Keratinocyte (primary cell): Measurements from ENCODE around the gene IKZF1. TPM values are rescaled to one million over a fixed set of nuclear protein-coding genes. Genes with fewer than 3 reads are reported as not detected.

Experiments used
- DNase-seq: peaks from one replicate; pipeline ENCODE4 v3.0.0-alpha.2; 2011; ENCODE audit warnings: low read depth, missing footprints, low spot score
- FAIRE-seq: peaks from 2 replicates; lab custom pipeline; 2011; peaks lifted over from hg19 to GRCh38; lab: Jason Lieb, UNC
- H2AFZ ChIP-seq: 2 replicates; pipeline ENCODE4 v1.6.0; 2012; ENCODE audit warnings: low read length, control low read depth, inconsistent platforms; ENCODE audit not compliant: control insufficient read depth
- H3K27ac ChIP-seq: 2 replicates; pipeline ENCODE4 v1.5.1; 2011; ENCODE audit warnings: low read length; ENCODE audit not compliant: control insufficient read depth, insufficient read depth
- H3K27me3 ChIP-seq: 3 replicates; pipeline ENCODE4 v1.6.0; 2011; ENCODE audit warnings: low read length; ENCODE audit not compliant: control insufficient read depth, insufficient read depth; ENCODE audit errors: extremely low read depth
- H3K36me3 ChIP-seq, 2 experiments: 2 replicates in 1 of 2; 3 replicates in 1 of 2; pipeline ENCODE4 v1.5.1; 2011; ENCODE audit warnings: low read length in 2 of 2, mild to moderate bottlenecking in 1 of 2; ENCODE audit not compliant: control insufficient read depth in 2 of 2, insufficient read depth in 2 of 2; ENCODE audit errors: extremely low read depth in 1 of 2
- H3K4me1 ChIP-seq: 3 replicates; pipeline ENCODE4 v1.5.1; 2011; ENCODE audit warnings: low read length; ENCODE audit not compliant: control insufficient read depth, insufficient read depth; ENCODE audit errors: extremely low read depth
- H3K4me2 ChIP-seq: 3 replicates; pipeline ENCODE4 v1.6.0; 2011; ENCODE audit warnings: low read depth, low read length; ENCODE audit not compliant: control insufficient read depth, insufficient read depth; ENCODE audit errors: extremely low read depth
- H3K4me3 ChIP-seq, 3 experiments: fragments of 200-600 bp in 1 of 3; sonication (generic) in 1 of 3; 2 replicates in 2 of 3; 3 replicates in 1 of 3; pipeline ENCODE4 v1.5.1; 2011 to 2016; ENCODE audit warnings: low read length in 3 of 3, mild to moderate bottlenecking in 3 of 3, control low read depth in 2 of 3, inconsistent platforms in 1 of 3, low read depth in 1 of 3, mixed read lengths in 1 of 3, mixed run types in 1 of 3, moderate library complexity in 1 of 3; ENCODE audit not compliant: control insufficient read depth in 2 of 3, insufficient read depth in 2 of 3; ENCODE audit errors: extremely low read depth in 1 of 3
- H3K79me2 ChIP-seq: 2 replicates; pipeline ENCODE4 v1.6.0; 2012; ENCODE audit warnings: low read length; ENCODE audit not compliant: control insufficient read depth, insufficient read depth
- H3K9ac ChIP-seq: 3 replicates; pipeline ENCODE4 v1.6.0; 2011; ENCODE audit warnings: low read length; ENCODE audit not compliant: control insufficient read depth, insufficient read depth; ENCODE audit errors: extremely low read depth
- H3K9me1 ChIP-seq: 3 replicates; pipeline ENCODE4 v1.6.0; 2011; ENCODE audit warnings: low read length; ENCODE audit not compliant: control insufficient read depth, insufficient read depth; ENCODE audit errors: extremely low read depth
- H3K9me3 ChIP-seq: 2 replicates; pipeline ENCODE4 v1.5.1; 2012; ENCODE audit warnings: low read depth, low read length; ENCODE audit not compliant: control insufficient read depth
- H4K20me1 ChIP-seq: 3 replicates; pipeline ENCODE4 v1.6.0; 2011; ENCODE audit warnings: low read length; ENCODE audit not compliant: control insufficient read depth, insufficient read depth; ENCODE audit errors: extremely low read depth
- EZH2 ChIP-seq: IDR thresholded peaks from one replicate; pipeline ENCODE4 v1.6.1; 2012; ENCODE audit warnings: inconsistent platforms, mild to moderate bottlenecking, low read length, moderate library complexity
- dilution Hi-C: fragments of 300-500 bp; cut with MboI; formaldehyde crosslinking; loops from one replicate; pipeline ENCODE4 v1.7.0; 2020; ENCODE audit warnings: low sequenced_read_pairs; ENCODE audit not compliant: extremely low pct_ligation_motif_present
- polyA plus RNA-seq, 5 experiments: library from polyadenylated mRNA; depleted of rRNA in 3 of 5; stranded (reverse) in 3 of 5; stranded (forward) in 1 of 5; unstranded in 1 of 5; fragments of >200 nt; gene quantifications; 1 replicate in 1 of 5; 2 replicates in 3 of 5; 3 replicates in 1 of 5; pipeline versions ENCODE4 v1.2.1 to v1.2.3, GENCODE V29; 2011 to 2012; ENCODE audit warnings: missing spikeins in 2 of 5, low read depth in 1 of 5, low replicate concordance in 1 of 5
- TF ChIP-seq, protein P1 (sequence below), 3 experiments: IDR thresholded peaks in 1 of 3; conservative IDR thresholded peaks in 1 of 3; optimal IDR thresholded peaks in 1 of 3; 2 replicates in 2 of 3; 3 replicates in 1 of 3; pipeline versions ENCODE3 to v1.5.1; 2011; ENCODE audit warnings: low read length in 3 of 3, mild to moderate bottlenecking in 3 of 3, moderate library complexity in 2 of 3, control low read depth in 1 of 3, inconsistent platforms in 1 of 3; ENCODE audit not compliant: insufficient read depth in 2 of 3; ENCODE audit errors: extremely low read depth in 1 of 3

The IKZF1 gene
- polyA plus RNA-seq, 1 donor (not counting 4 experiments of a cell fraction or from before 2014, with no cell fraction given), result not detected

DNA sequence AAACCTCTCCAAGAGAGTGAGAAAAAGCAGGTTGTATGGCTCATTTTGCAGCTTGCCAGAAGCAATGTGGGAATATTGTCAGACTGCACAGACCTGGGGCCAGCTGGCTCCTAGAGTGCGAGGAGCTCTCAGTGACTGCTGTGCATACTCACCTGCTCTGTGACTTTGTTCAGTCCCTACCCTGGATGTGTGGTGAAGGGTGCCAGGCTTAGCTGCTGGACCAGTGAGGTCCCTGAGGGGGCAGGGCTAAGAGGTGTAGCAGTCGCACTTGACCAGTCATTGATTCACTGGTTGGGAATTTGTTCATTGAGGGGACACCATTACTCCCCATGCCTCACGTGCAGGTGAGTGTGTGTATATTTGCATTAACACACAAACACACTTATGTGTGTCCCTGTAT is 60.1 kb downstream of the IKZF1 start:
- Histone ChIP-seq H3K9me1 (no peaks in the 10 kb centered on the region), H4K20me1 (no peaks in the 10 kb centered on the region), H3K79me2 (no peaks in the 10 kb centered on the region), H3K4me2 (no peak overlapping the region), H3K9me3 (peaks cover 2% of the 10 kb centered on the region), H3K9ac (no peak overlapping the region), H3K27ac (no peak overlapping the region), H3K36me3 (no peaks in the 10 kb centered on the region), H3K27me3 (peaks cover 2% of the 10 kb centered on the region), H2AFZ (no peak overlapping the region), H3K4me1 (no peaks in the 10 kb centered on the region), H3K4me3 (no peak overlapping the region)
- dilution Hi-C loops, result no loop called here
- TF ChIP-seq, protein P1, sequence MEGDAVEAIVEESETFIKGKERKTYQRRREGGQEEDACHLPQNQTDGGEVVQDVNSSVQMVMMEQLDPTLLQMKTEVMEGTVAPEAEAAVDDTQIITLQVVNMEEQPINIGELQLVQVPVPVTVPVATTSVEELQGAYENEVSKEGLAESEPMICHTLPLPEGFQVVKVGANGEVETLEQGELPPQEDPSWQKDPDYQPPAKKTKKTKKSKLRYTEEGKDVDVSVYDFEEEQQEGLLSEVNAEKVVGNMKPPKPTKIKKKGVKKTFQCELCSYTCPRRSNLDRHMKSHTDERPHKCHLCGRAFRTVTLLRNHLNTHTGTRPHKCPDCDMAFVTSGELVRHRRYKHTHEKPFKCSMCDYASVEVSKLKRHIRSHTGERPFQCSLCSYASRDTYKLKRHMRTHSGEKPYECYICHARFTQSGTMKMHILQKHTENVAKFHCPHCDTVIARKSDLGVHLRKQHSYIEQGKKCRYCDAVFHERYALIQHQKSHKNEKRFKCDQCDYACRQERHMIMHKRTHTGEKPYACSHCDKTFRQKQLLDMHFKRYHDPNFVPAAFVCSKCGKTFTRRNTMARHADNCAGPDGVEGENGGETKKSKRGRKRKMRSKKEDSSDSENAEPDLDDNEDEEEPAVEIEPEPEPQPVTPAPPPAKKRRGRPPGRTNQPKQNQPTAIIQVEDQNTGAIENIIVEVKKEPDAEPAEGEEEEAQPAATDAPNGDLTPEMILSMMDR (optimal IDR thresholded peaks at IDR 0.05 in 1 of 3, IDR thresholded peaks at IDR 0.05 in 1 of 3, conservative IDR thresholded peaks at IDR 0.05 in 1 of 3; ENCODE audit: extremely low read depth in 1 of 3, insufficient read depth in 2 of 3, low read length in 3 of 3), result no peak
- TF ChIP-seq EZH2, result no peak
- no peak for FAIRE-seq
- DNase-seq, result no peak

DNA sequence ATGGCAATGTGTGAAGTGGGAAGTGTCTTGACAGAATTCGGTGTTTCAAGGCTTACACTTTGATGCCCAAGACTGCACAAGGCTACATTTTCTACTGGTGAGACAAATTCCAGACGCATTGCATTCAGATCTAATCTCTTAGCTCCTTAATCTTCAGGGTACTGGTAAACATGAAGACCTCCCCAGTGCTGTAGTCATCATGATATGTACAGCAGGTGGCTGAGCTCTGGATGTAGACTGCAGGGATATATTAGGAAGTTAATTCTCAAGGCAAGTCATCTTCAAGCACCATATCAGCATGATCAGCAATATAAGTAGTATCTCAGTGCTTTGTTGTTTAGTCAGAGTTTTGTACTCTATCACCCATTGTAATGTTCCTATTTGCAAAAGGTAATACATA is 61.8 kb downstream of the IKZF1 start:
- H3K4me1 ChIP-seq, result no peaks in the 10 kb centered on the region
- H3K4me2 ChIP-seq, result no peak overlapping the region
- peaks cover 2% of the 10 kb centered on the region for H3K27me3 ChIP-seq
- DNase-seq (no peak), FAIRE-seq (no peak)
- H3K9me3 ChIP-seq, result peaks cover 2% of the 10 kb centered on the region
- dilution Hi-C loops, result no loop called here
- no peaks in the 10 kb centered on the region for H3K9me1 ChIP-seq
- TF ChIP-seq EZH2, result no peak
- TF ChIP-seq, protein P1 (optimal IDR thresholded peaks at IDR 0.05 in 1 of 3, IDR thresholded peaks at IDR 0.05 in 1 of 3, conservative IDR thresholded peaks at IDR 0.05 in 1 of 3; ENCODE audit: extremely low read depth in 1 of 3, insufficient read depth in 2 of 3, low read length in 3 of 3), result no peak
- H2AFZ ChIP-seq, result no peak overlapping the region
- H3K79me2 ChIP-seq, result no peaks in the 10 kb centered on the region
- no peak overlapping the region for H3K9ac ChIP-seq
- H3K36me3 ChIP-seq, result no peaks in the 10 kb centered on the region
- no peak overlapping the region for H3K27ac ChIP-seq
- no peak overlapping the region for H3K4me3 ChIP-seq
- no peaks in the 10 kb centered on the region for H4K20me1 ChIP-seq
